Aorta (tissue), 5 donors: ENCODE measurements around the gene GRK7. TPM values are rescaled to one million over a fixed set of nuclear protein-coding genes. Genes with fewer than 3 reads are reported as not detected.
"Not testable (repeated sequence)": the region's sequence is repeated elsewhere in the genome, so short reads cannot be mapped to it uniquely, and the experiment has no call there.

ENCODE experiments used
- ATAC-seq: fragments of 200-7000 bp; cut with Tn5 transposase; one replicate; pipeline ENCODE4 v1.9.1; 2022; ENCODE audit warnings: moderate library complexity; ENCODE audit not compliant: low FRiP score
- DNase-seq, 2 donors: peaks; one replicate each; pipeline ENCODE4 v3.0.0-alpha.2; 2020
- H3K27ac ChIP-seq, 2 donors: one replicate each; pipeline ENCODE4 v1.5.1; 2013; ENCODE audit warnings: low read length in 2 of 2, mild to moderate bottlenecking in 2 of 2, moderate library complexity in 2 of 2, control low read depth in 1 of 2, inconsistent platforms in 1 of 2, low read depth in 1 of 2
- H3K27me3 ChIP-seq, 2 donors: one replicate each; pipeline ENCODE4 v1.6.1; 2013; ENCODE audit warnings: control low read depth in 1 of 2, low read length in 1 of 2, mild to moderate bottlenecking in 1 of 2, moderate library complexity in 1 of 2; ENCODE audit not compliant: insufficient read depth in 2 of 2, control insufficient read depth in 1 of 2
- H3K36me3 ChIP-seq, 2 donors: one replicate each; pipeline ENCODE4 v1.6.1; 2013; ENCODE audit warnings: control low read depth in 1 of 2, low read length in 1 of 2, mild to moderate bottlenecking in 1 of 2; ENCODE audit not compliant: insufficient read depth in 2 of 2, control insufficient read depth in 1 of 2
- H3K4me1 ChIP-seq, 2 donors: one replicate each; pipeline ENCODE4 v1.6.1; 2013; ENCODE audit warnings: low read length in 2 of 2, control low read depth in 1 of 2, mild to moderate bottlenecking in 1 of 2, moderate library complexity in 1 of 2; ENCODE audit not compliant: insufficient read depth in 2 of 2, control insufficient read depth in 1 of 2
- H3K4me3 ChIP-seq, 2 donors: one replicate each; pipeline ENCODE4 v1.5.1; 2013; ENCODE audit warnings: low read length in 2 of 2, control low read depth in 1 of 2, mild to moderate bottlenecking in 1 of 2
- H3K9me3 ChIP-seq: one replicate; pipeline ENCODE4 v1.6.1; 2013; ENCODE audit warnings: mild to moderate bottlenecking, low read length; ENCODE audit not compliant: control insufficient read depth
- WGBS, 2 donors: extraction: QIAGEN DNeasy Blood & Tissue Kit; methylation state at CpG; one replicate each; pipeline ENCODE4 v1.1.7; 2013; 5-methylcytosine and 5-hydroxymethylcytosine counted together
- intact Hi-C, 2 donors: fragments of 100-400 bp; cut with DNase I; formaldehyde crosslinking; loops; one replicate each; pipeline versions ENCODE4 v1.14.2 to v1.15.0; 2022
- polyA plus RNA-seq, 2 donors: library from polyadenylated mRNA; stranded (reverse); fragments of 200-250 nt; gene quantifications; one replicate each; pipeline ENCODE4 v1.2.3, GENCODE V29; 2013
- total RNA-seq, 2 donors: library from RNA; stranded (reverse); fragmentation: NEBNext Ultra II Directional; extraction: Animal tissue kit (Norgen Biotek cat#: 25700); gene quantifications; one replicate each; pipeline ENCODE4 v1.2.1, GENCODE V29; 2021
- donor health status: healthy with polysubstance abuse.
- donor health status: Bipolar disorder and iron deficiency.
- donor health status: DM: no; HTN: no; CAD: no.
- donor health status: DM: no; HTN: no; CAD: no.
- donor health status: DM: yes; HTN: yes; CAD: no.

GRK7 gene
- total and polyA plus RNA-seq, 4 donors = 0.23 TPM; not detected in 3

DNA sequence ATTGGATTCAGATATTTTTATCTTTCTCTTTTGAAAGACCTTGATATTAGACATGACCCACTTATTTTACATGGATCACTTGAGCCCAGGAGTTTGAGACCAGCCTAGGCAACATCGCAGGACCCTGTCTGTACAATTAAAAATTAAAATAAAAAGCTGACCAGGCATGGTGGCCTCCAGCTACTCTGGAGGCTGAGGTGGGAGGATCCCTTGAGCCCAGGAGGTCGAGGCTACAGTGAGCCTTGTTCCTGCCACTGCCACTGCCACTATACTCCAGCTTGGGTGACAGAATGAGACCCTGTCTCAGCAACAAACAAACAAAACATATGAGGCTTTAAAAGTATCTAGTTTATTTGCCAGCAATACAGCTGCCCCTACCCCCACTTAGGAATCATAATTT lies 23.5 kb upstream of the GRK7 start:
- intact Hi-C loops = loop anchor here (2.0 to 10.0 kb wide), 6 partner anchors 79 to 175 kb away; partner anchors contain the start of gene ATP1B3 (in 1 of the 2)
- Histone ChIP-seq H3K36me3 (no peaks in the 10 kb centered on the region), H3K9me3 (no peaks in the 10 kb centered on the region), H3K27ac (no peak overlapping the region), H3K4me3 (peak overlapping the region; percentile 94), H3K4me1 (peaks cover 0 to 2% of the 10 kb centered on the region in 2 donors), H3K27me3 (no peaks in the 10 kb centered on the region)
- DNase-seq = no peak
- no peak for ATAC-seq
- 73 to 79% methylated on average over 2 of the region's 2 CpGs for WGBS, 2 donors

GRCh38 chr3:141740349-141740748 lies 22.9 kb upstream of the GRK7 start:
- no peak overlapping the region for H3K27ac ChIP-seq
- intact Hi-C loops = no loop called here

DNA sequence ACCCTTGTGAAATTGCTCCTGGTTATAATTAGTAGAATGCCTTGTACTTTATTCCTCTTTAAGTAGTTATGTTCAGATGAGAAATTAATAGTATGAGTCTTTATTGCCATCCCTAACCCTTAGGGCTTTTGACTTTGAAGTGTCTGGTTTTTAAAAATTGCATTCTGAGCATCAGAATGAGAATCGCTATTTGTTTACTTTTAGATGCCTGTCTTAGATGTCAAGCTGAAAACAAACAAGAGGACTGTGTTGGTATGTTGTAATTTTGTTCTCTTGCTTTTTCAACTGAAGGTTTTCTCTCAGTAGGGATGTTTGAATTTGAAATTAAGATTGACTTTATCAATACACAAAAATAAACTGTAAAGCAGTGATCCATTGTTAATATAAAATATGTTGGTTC lies 19.9 kb upstream of the GRK7 start:
- H3K36me3 ChIP-seq = peaks cover 0 to 8% of the 10 kb centered on the region in 2 donors
- ATAC-seq (no peak), DNase-seq (no peak)
- intact Hi-C loops = no loop called here
- WGBS, 2 donors = 49 to 51% methylated on average over 1 of the region's 1 CpG
- H3K27ac ChIP-seq = no peak overlapping the region
- H3K4me1 ChIP-seq = peaks cover 0 to 2% of the 10 kb centered on the region in 2 donors
- no peaks in the 10 kb centered on the region for H3K27me3 ChIP-seq
- H3K4me3 ChIP-seq = no peak overlapping the region
- H3K9me3 ChIP-seq = no peaks in the 10 kb centered on the region

More at GRCh38 chr3:141740349-141740748, 22.9 kb upstream of the GRK7 start:
- Histone ChIP-seq H3K36me3 (peaks cover 0 to 3% of the 10 kb centered on the region in 2 donors), H3K4me3 (no peak overlapping the region), H3K4me1 (peaks cover 0 to 2% of the 10 kb centered on the region in 2 donors), H3K9me3 (no peaks in the 10 kb centered on the region), H3K27me3 (no peaks in the 10 kb centered on the region)
- DNase-seq (no peak), ATAC-seq (no peak)

GRCh38 chr3:141746962-141747361 lies 16.2 kb upstream of the GRK7 start:
- Histone ChIP-seq H3K27me3 (no peaks in the 10 kb centered on the region), H3K9me3 (no peaks in the 10 kb centered on the region), H3K4me3 (no peak overlapping the region), H3K27ac (no peak overlapping the region), H3K4me1 (no peaks in the 10 kb centered on the region), H3K36me3 (peaks cover 0 to 8% of the 10 kb centered on the region in 2 donors)
- ATAC-seq (no peak), DNase-seq (no peak)
- intact Hi-C loops = no loop called here
- WGBS, 2 donors = 94 to 96% methylated on average over 4 of the region's 4 CpGs

- intact Hi-C loops = no loop called here
- WGBS, 2 donors = 86 to 89% methylated on average over 3 of the region's 3 CpGs
- Histone ChIP-seq H3K27ac (no peak overlapping the region), H3K27me3 (no peaks in the 10 kb centered on the region), H3K36me3 (no peaks in the 10 kb centered on the region), H3K9me3 (no peaks in the 10 kb centered on the region), H3K4me3 (no peak overlapping the region), H3K4me1 (no peaks in the 10 kb centered on the region)
- DNase-seq (no peak), ATAC-seq (no peak)
These were observed 9.8 kb upstream of the GRK7 start for GRCh38 chr3:141753399-141753798.

- H3K27ac ChIP-seq = no peak overlapping the region
- no peaks in the 10 kb centered on the region for H3K9me3 ChIP-seq
- DNase-seq = no peak
- no peaks in the 10 kb centered on the region for H3K27me3 ChIP-seq
- H3K4me3 ChIP-seq = no peak overlapping the region
- intact Hi-C loops = no loop called here
- no peak for ATAC-seq
- H3K4me1 ChIP-seq = no peaks in the 10 kb centered on the region
- WGBS, 2 donors = 54 to 62% methylated on average over 1 of the region's 1 CpG
- H3K36me3 ChIP-seq = no peaks in the 10 kb centered on the region
These were observed 9.2 kb upstream of the GRK7 start for GRCh38 chr3:141754032-141754431.

GRCh38 chr3:141762552-141762951 lies 656 bp upstream of the GRK7 start:
- H3K27me3 ChIP-seq, ATAC-seq, DNase-seq, H3K4me1 ChIP-seq, intact Hi-C loops, H3K36me3 ChIP-seq, H3K4me3 ChIP-seq, H3K9me3 ChIP-seq, H3K27ac ChIP-seq: not testable (repeated sequence)
- 77 to 83% methylated on average over 12 to 17 of the region's 19 CpGs for WGBS, 2 donors

DNA sequence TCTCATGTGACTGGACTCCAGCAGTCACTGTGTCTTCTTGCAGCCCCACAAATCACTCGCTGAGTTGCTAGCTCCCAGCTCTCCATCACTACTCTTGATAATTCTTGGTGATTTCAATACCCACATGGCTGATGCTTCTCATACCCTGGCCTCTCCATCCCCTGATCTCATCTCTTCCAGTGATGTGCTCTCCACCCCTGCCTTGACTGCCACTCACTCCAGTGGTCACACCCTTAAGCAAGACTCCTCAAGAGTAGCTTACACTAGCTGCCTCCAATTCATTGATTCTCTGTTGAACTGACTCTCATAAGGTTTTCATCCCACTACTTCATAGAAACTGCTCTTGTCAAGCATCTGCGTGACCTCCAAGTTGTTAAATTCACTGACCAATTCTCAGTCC lies 837 bp downstream of the GRK7 start:
- DNase-seq (no peak), ATAC-seq (no peak)
- H3K4me1 ChIP-seq = no peaks in the 10 kb centered on the region
- H3K27me3 ChIP-seq = no peaks in the 10 kb centered on the region
- H3K36me3 ChIP-seq = no peaks in the 10 kb centered on the region
- H3K9me3 ChIP-seq = no peaks in the 10 kb centered on the region
- H3K27ac ChIP-seq = no peak overlapping the region
- no peak overlapping the region for H3K4me3 ChIP-seq
- 96 to 100% methylated on average over 2 of the region's 2 CpGs for WGBS, 2 donors
- intact Hi-C loops = no loop called here

DNA sequence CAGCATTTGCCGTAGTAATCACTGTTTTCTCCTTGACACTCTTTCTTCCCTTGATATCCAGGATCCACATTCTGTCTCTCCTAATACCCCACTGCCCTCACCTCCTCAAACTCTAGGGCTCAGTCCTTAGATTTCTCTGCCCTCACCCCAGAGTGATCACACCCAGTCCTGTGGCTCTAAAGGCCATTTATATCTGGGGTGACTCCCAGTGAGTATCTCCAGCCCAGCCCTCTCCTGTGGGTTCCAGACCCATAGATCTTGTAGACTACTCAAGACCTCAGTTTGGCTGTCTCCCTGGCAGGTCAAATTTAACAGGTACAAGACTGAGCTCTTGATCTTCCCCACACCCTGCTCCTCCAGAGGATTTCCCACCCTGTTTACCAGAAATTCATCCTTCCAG lies 1.3 kb downstream of the GRK7 start:
- Histone ChIP-seq H3K27ac (no peak overlapping the region), H3K4me1 (no peaks in the 10 kb centered on the region), H3K4me3 (no peak overlapping the region), H3K9me3 (no peaks in the 10 kb centered on the region), H3K27me3 (no peaks in the 10 kb centered on the region), H3K36me3 (no peaks in the 10 kb centered on the region)
- ATAC-seq (no peak), DNase-seq (no peak)
- WGBS, 2 donors = 98 to 100% methylated on average over 1 of the region's 1 CpG
- intact Hi-C loops = no loop called here
